Tibial nerve (tissue), 3 donors: ENCODE results near the gene SLMAP.

Experiments
- CTCF ChIP-seq, 5 experiments: fragments of 200-600 bp in 3 of 5; fragments of 450-650 bp in 2 of 5; sonication (generic) in 3 of 5; IDR thresholded peaks; one replicate each; pipeline ENCODE4 v1.5.1; 2016 to 2019; ENCODE audit warnings: antibody characterized with exemption in 5 of 5, mild to moderate bottlenecking in 3 of 5, moderate library complexity in 2 of 5
- POLR2A ChIP-seq, 2 donors: fragments of 450-650 bp; IDR thresholded peaks; one replicate each; pipeline ENCODE4 v1.6.1; 2017; ENCODE audit warnings: antibody characterized with exemption in 2 of 2, mild to moderate bottlenecking in 2 of 2, moderate library complexity in 2 of 2

DNA sequence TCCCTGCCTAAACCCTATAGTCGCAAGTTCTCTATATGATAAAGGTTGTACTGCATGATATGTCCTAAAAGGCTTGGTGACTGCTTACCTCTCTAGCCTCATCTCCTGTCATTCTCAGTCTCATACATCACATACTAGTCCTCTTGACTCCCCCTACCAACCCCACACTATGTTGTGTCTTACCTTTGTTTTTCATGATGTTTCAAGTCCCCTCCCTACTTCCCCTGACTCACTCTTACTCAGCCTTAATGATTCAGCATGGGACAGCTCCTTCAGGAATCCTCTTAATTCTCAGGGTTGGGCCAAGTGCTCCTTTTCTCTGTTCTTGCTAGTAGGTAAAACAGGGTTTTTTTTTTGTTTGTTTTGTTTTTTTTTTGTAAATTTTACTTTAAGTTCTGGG, 49.6 kb downstream of the SLMAP start:
- no peak for TF ChIP-seq CTCF (IDR thresholded peaks at IDR 0.05)
- TF ChIP-seq POLR2A (IDR thresholded peaks at IDR 0.05): no peak
